Measurements from ENCODE around the gene CIRBP. TPM values are rescaled to one million over a fixed set of nuclear protein-coding genes. Genes with fewer than 3 reads are reported as not detected.
A peak's percentile ranks its signal among the peaks of the same experiment; 100 is the strongest.

CIRBP gene
- total and polyA plus RNA-seq, 3 donors from 2014 or later = 483 to 661 (median 621) TPM

GRCh38 chr19:1256646-1257474, 12.3 kb upstream of the CIRBP start:
- intact Hi-C loops (cut with DNase I; ENCODE audit: low total_unique reads) = no loop called here
- 84 to 88% methylated on average over 34 to 45 of the region's 46 CpGs for WGBS, 2 donors
- Histone ChIP-seq H3K27ac (peak overlapping the region in 1 of 2 donors; percentile 36), H3K4me1 (peaks cover 72% of the 10 kb centered on the region), H3K27me3 (no peaks in the 10 kb centered on the region), H3K4me3 (no peak overlapping the region), H3K9me3 (no peaks in the 10 kb centered on the region), H3K36me3 (ENCODE audit: low read depth, missing control alignments) (no peaks in the 10 kb centered on the region)
- DNase-seq = no peak
- TF ChIP-seq, protein P1, sequence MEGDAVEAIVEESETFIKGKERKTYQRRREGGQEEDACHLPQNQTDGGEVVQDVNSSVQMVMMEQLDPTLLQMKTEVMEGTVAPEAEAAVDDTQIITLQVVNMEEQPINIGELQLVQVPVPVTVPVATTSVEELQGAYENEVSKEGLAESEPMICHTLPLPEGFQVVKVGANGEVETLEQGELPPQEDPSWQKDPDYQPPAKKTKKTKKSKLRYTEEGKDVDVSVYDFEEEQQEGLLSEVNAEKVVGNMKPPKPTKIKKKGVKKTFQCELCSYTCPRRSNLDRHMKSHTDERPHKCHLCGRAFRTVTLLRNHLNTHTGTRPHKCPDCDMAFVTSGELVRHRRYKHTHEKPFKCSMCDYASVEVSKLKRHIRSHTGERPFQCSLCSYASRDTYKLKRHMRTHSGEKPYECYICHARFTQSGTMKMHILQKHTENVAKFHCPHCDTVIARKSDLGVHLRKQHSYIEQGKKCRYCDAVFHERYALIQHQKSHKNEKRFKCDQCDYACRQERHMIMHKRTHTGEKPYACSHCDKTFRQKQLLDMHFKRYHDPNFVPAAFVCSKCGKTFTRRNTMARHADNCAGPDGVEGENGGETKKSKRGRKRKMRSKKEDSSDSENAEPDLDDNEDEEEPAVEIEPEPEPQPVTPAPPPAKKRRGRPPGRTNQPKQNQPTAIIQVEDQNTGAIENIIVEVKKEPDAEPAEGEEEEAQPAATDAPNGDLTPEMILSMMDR (IDR thresholded peaks at IDR 0.05) = no peak
- TF ChIP-seq POLR2A (IDR thresholded peaks at IDR 0.05) = no peak

DNA sequence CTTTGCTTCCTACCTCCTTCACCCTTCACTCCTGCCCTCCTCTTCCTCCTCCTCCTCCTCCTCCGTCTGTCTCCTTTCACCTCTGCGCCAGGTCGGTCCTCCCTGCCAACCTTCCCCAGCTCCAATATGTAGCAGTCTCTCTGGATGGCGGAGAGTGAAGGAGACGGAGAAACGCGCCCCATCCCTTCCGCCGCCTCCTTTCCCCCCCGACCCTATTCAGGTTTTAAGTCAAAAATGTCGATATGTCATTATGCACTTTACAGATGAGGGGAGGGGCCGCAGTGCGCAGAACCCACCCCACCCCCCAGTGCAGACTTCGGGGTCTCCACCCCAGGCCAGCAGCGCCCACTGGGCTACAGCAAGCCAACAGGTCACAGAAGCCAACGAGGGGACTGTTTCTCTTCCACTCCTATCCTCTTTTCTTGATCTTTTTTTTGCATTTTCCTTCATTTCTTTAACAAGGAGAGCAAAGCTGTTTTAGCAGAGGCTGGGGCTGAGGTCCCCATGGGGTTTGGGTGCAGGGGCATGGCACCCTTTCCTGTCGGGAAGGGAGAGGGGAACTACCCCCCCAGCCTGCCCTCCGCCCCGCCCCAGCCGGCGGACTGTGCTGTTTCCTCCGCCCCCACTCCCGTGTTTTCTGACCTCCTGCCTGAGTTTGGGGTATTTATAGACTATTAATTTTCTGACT, 11.5 kb upstream of the CIRBP start:
- peak overlapping the region; percentile 88 to 91 for H3K27ac ChIP-seq
- no peak for DNase-seq
- TF ChIP-seq POLR2A (IDR thresholded peaks at IDR 0.05) = no peak
- TF ChIP-seq, protein P1 (IDR thresholded peaks at IDR 0.05) = no peak
- no peaks in the 10 kb centered on the region for H3K27me3 ChIP-seq
- H3K4me1 ChIP-seq = peaks cover 73% of the 10 kb centered on the region
- 62 to 65% methylated on average over 23 of the region's 23 CpGs for WGBS, 2 donors
- intact Hi-C loops (cut with DNase I; ENCODE audit: low total_unique reads) = no loop called here
- H3K4me3 ChIP-seq = no peak overlapping the region
- no peaks in the 10 kb centered on the region for H3K36me3 ChIP-seq (ENCODE audit: low read depth, missing control alignments)
- H3K9me3 ChIP-seq = no peaks in the 10 kb centered on the region

DNA sequence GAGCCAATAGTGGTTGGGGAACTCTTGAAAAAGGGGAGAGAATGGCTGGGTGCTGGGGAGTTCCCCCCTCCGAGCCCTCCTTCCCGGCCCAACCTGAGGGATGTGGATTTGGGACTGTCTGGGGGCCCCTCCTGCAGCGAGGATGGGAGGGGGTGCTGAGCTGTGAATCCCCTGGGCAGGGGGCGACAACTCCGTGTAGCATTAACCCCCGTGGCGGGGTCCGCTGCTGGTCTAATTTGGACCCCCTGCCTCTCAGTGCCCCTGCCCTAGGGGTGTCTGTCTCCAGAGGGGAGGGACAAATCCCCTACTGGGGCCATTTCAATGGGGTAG, 11.0 kb upstream of the CIRBP start:
- Histone ChIP-seq H3K27ac (peak overlapping the region; percentile 88 to 91), H3K4me3 (no peak overlapping the region), H3K36me3 (ENCODE audit: low read depth, missing control alignments) (no peaks in the 10 kb centered on the region), H3K9me3 (no peaks in the 10 kb centered on the region), H3K27me3 (no peaks in the 10 kb centered on the region), H3K4me1 (peaks cover 73% of the 10 kb centered on the region)
- intact Hi-C loops (cut with DNase I; ENCODE audit: low total_unique reads) = no loop called here
- WGBS, 2 donors = 71 to 76% methylated on average over 8 of the region's 8 CpGs
- DNase-seq = no peak
- TF ChIP-seq, protein P1 (IDR thresholded peaks at IDR 0.05) = no peak
- TF ChIP-seq POLR2A (IDR thresholded peaks at IDR 0.05) = no peak

DNA sequence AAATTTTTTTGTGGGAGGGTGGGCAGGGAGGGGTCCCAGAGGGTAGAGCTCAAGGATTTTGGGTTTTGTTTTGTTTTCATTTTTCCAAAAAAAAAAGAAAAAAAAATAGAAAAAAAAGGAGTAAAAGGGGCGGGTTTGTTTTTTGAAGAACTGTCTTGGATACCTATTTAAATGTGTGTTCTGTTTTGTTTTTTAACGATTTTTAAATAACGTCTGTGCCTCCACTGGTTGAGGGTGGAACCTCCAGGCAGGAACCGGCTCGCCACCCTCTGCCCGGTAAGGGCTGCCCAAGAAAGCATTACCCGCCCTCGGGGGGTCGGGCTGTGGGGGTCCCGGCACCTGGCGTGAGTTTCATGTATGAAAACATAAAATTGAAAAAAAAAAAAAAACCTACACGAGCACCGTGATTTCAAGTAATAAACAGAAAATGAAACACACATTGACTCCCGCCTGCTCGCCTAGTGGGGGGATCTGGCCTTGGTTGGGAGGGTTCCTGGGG, 10.4 kb upstream of the CIRBP start:
- intact Hi-C loops (cut with DNase I; ENCODE audit: low total_unique reads) = no loop called here
- H3K27me3 ChIP-seq = no peaks in the 10 kb centered on the region
- no peak overlapping the region for H3K4me3 ChIP-seq
- peaks cover 68% of the 10 kb centered on the region for H3K4me1 ChIP-seq
- WGBS, 2 donors = 33 to 34% methylated on average over 15 of the region's 15 CpGs
- H3K9me3 ChIP-seq = no peaks in the 10 kb centered on the region
- no peak for TF ChIP-seq POLR2A (IDR thresholded peaks at IDR 0.05)
- TF ChIP-seq, protein P1 (IDR thresholded peaks at IDR 0.05) = no peak
- peak overlapping the region; percentile 88 to 91 for H3K27ac ChIP-seq
- no peak for DNase-seq
- no peaks in the 10 kb centered on the region for H3K36me3 ChIP-seq (ENCODE audit: low read depth, missing control alignments)
